ENCODE measurements around the gene MAP2K4.

The MAP2K4 gene

DNA sequence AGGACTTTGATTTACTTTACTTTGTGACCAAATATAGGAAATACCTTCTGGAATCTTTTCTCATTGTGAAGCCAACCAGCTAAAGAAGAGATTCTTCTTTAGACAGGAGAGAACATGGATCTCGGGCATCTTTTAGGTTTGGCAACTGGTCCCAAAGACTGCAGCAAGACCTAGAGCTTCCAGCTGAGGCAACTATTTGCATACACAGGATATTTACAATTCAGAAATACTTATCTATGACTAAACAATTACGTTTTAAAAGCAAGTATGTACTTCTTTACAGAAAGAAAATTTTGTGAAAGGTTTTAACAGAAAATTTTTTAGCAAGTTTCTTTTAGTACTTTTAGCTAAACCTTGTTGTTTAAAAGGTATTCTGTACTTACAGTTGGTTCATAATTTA is 106.5 kb downstream of the MAP2K4 start:
- no peaks in the 10 kb centered on the region for H4K20me1 ChIP-seq (ENCODE audit: control insufficient read depth, insufficient read depth, low read depth, low read length)
- H3K4me1 ChIP-seq (ENCODE audit: control insufficient read depth, low read length) = no peaks in the 10 kb centered on the region
- H3K9me2 ChIP-seq (replicated peaks; ENCODE audit: control insufficient read depth, low read length) = no peaks in the 10 kb centered on the region
- H3K36me3 ChIP-seq (ENCODE audit: control insufficient read depth, low read length) = peaks cover 55% of the 10 kb centered on the region
- no peaks in the 10 kb centered on the region for H3F3A ChIP-seq (ENCODE audit: control insufficient read depth, insufficient read depth)
- no peaks in the 10 kb centered on the region for H3K27me3 ChIP-seq (ENCODE audit: control insufficient read depth, low read length)
- no peaks in the 10 kb centered on the region for H3K79me2 ChIP-seq (ENCODE audit: control insufficient read depth, low read length)
- H3K27ac ChIP-seq (ENCODE audit: low read depth, low read length) = no peak overlapping the region
- H3K4me2 ChIP-seq (ENCODE audit: low read length) = no peak overlapping the region
- H3K9me3 ChIP-seq (ENCODE audit: control insufficient read depth, insufficient read depth, low read length) = no peaks in the 10 kb centered on the region
- no peak overlapping the region for H3K4me3 ChIP-seq (ENCODE audit: low read length)
- TF ChIP-seq, protein P1, sequence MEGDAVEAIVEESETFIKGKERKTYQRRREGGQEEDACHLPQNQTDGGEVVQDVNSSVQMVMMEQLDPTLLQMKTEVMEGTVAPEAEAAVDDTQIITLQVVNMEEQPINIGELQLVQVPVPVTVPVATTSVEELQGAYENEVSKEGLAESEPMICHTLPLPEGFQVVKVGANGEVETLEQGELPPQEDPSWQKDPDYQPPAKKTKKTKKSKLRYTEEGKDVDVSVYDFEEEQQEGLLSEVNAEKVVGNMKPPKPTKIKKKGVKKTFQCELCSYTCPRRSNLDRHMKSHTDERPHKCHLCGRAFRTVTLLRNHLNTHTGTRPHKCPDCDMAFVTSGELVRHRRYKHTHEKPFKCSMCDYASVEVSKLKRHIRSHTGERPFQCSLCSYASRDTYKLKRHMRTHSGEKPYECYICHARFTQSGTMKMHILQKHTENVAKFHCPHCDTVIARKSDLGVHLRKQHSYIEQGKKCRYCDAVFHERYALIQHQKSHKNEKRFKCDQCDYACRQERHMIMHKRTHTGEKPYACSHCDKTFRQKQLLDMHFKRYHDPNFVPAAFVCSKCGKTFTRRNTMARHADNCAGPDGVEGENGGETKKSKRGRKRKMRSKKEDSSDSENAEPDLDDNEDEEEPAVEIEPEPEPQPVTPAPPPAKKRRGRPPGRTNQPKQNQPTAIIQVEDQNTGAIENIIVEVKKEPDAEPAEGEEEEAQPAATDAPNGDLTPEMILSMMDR (IDR thresholded peaks at IDR 0.05; ENCODE audit: low read depth, low read length, poor library complexity, severe bottlenecking) = no peak
- no peak for TF ChIP-seq EZH2phosphoT487 (IDR thresholded peaks at IDR 0.05; ENCODE audit: borderline replicate concordance, low read length)

- no peak for TF ChIP-seq EZH2phosphoT487 (IDR thresholded peaks at IDR 0.05; ENCODE audit: borderline replicate concordance, low read length)
- TF ChIP-seq, protein P1 (IDR thresholded peaks at IDR 0.05; ENCODE audit: low read depth, low read length, poor library complexity, severe bottlenecking) = no peak
- Histone ChIP-seq H3K4me1 (ENCODE audit: control insufficient read depth, low read length) (no peaks in the 10 kb centered on the region), H3K27ac (ENCODE audit: low read depth, low read length) (no peak overlapping the region), H4K20me1 (ENCODE audit: control insufficient read depth, insufficient read depth, low read depth, low read length) (no peaks in the 10 kb centered on the region), H3K27me3 (ENCODE audit: control insufficient read depth, low read length) (no peaks in the 10 kb centered on the region), H3F3A (ENCODE audit: control insufficient read depth, insufficient read depth) (no peaks in the 10 kb centered on the region), H3K9me3 (ENCODE audit: control insufficient read depth, insufficient read depth, low read length) (no peaks in the 10 kb centered on the region), H3K4me2 (ENCODE audit: low read length) (no peak overlapping the region), H3K79me2 (ENCODE audit: control insufficient read depth, low read length) (no peaks in the 10 kb centered on the region), H3K4me3 (ENCODE audit: low read length) (no peak overlapping the region), H3K9me2 (replicated peaks; ENCODE audit: control insufficient read depth, low read length) (no peaks in the 10 kb centered on the region), H3K36me3 (ENCODE audit: control insufficient read depth, low read length) (peaks cover 59% of the 10 kb centered on the region)
These were observed 107.0 kb downstream of the MAP2K4 start for GRCh38 chr17:12127667-12128066.

DNA sequence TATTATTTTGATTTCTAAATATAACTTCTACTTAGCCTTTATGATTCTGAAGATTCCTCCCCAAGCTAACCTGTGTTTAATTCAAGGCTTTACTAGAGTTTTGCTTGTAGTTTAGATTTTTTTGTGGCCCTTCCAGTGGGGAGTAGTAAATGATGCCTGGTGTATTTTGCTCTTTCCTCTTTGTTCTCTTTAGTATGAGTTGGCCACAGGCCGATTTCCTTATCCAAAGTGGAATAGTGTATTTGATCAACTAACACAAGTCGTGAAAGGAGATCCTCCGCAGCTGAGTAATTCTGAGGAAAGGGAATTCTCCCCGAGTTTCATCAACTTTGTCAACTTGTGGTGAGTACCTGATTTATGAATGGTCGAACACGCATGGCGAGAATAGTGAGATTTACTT is 108.3 kb downstream of the MAP2K4 start:
- Histone ChIP-seq H3F3A (ENCODE audit: control insufficient read depth, insufficient read depth) (no peaks in the 10 kb centered on the region), H3K27me3 (ENCODE audit: control insufficient read depth, low read length) (no peaks in the 10 kb centered on the region), H3K4me2 (ENCODE audit: low read length) (no peak overlapping the region), H4K20me1 (ENCODE audit: control insufficient read depth, insufficient read depth, low read depth, low read length) (no peaks in the 10 kb centered on the region), H3K4me1 (ENCODE audit: control insufficient read depth, low read length) (no peaks in the 10 kb centered on the region), H3K27ac (ENCODE audit: low read depth, low read length) (no peak overlapping the region), H3K79me2 (ENCODE audit: control insufficient read depth, low read length) (no peaks in the 10 kb centered on the region), H3K36me3 (ENCODE audit: control insufficient read depth, low read length) (peaks cover 63% of the 10 kb centered on the region), H3K4me3 (ENCODE audit: low read length) (no peak overlapping the region), H3K9me2 (replicated peaks; ENCODE audit: control insufficient read depth, low read length) (no peaks in the 10 kb centered on the region), H3K9me3 (ENCODE audit: control insufficient read depth, insufficient read depth, low read length) (no peaks in the 10 kb centered on the region)
- TF ChIP-seq, protein P1 (IDR thresholded peaks at IDR 0.05; ENCODE audit: low read depth, low read length, poor library complexity, severe bottlenecking) = no peak
- no peak for TF ChIP-seq EZH2phosphoT487 (IDR thresholded peaks at IDR 0.05; ENCODE audit: borderline replicate concordance, low read length)

DNA sequence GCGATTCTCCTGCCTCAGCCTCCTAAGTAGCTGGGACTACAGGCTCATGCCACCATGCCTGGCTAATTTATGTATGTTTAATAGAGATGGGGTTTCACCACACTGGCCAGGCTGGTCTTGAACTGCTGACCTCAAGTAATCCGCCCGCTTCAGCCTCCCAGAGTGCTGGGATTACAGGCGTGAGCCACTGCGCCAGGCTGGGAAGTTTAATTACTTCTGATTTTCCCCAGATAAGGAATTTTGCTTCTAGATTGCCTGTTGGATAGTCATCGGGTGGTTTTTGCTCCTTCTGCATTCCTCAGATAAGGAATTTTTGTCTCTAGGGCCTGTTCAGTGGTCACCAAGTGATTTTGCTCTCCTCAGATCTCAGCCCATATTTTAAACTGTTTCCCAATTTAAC is 112.5 kb downstream of the MAP2K4 start:
- Histone ChIP-seq H3K36me3 (ENCODE audit: control insufficient read depth, low read length) (peaks cover 51% of the 10 kb centered on the region), H3F3A (ENCODE audit: control insufficient read depth, insufficient read depth) (no peaks in the 10 kb centered on the region)
- TF ChIP-seq, protein P1 (IDR thresholded peaks at IDR 0.05; ENCODE audit: low read depth, low read length, poor library complexity, severe bottlenecking) = no peak
- TF ChIP-seq EZH2phosphoT487 (IDR thresholded peaks at IDR 0.05; ENCODE audit: borderline replicate concordance, low read length) = no peak

More for the DNA sequence above, 112.5 kb downstream of the MAP2K4 start:
- Histone ChIP-seq H3K9me3 (ENCODE audit: control insufficient read depth, insufficient read depth, low read length) (no peaks in the 10 kb centered on the region), H3K27me3 (ENCODE audit: control insufficient read depth, low read length) (no peaks in the 10 kb centered on the region), H3K4me2 (ENCODE audit: low read length) (no peak overlapping the region), H3K27ac (ENCODE audit: low read depth, low read length) (no peak overlapping the region), H3K4me1 (ENCODE audit: control insufficient read depth, low read length) (no peaks in the 10 kb centered on the region), H4K20me1 (ENCODE audit: control insufficient read depth, insufficient read depth, low read depth, low read length) (no peaks in the 10 kb centered on the region), H3K79me2 (ENCODE audit: control insufficient read depth, low read length) (no peaks in the 10 kb centered on the region), H3K9me2 (replicated peaks; ENCODE audit: control insufficient read depth, low read length) (no peaks in the 10 kb centered on the region), H3K4me3 (ENCODE audit: low read length) (no peak overlapping the region)
